ENCODE data around the gene MUC4.
"Not testable (repeated sequence)": the region's sequence is repeated elsewhere in the genome, so short reads cannot be mapped to it uniquely, and the experiment has no call there.

The MUC4 gene

DNA sequence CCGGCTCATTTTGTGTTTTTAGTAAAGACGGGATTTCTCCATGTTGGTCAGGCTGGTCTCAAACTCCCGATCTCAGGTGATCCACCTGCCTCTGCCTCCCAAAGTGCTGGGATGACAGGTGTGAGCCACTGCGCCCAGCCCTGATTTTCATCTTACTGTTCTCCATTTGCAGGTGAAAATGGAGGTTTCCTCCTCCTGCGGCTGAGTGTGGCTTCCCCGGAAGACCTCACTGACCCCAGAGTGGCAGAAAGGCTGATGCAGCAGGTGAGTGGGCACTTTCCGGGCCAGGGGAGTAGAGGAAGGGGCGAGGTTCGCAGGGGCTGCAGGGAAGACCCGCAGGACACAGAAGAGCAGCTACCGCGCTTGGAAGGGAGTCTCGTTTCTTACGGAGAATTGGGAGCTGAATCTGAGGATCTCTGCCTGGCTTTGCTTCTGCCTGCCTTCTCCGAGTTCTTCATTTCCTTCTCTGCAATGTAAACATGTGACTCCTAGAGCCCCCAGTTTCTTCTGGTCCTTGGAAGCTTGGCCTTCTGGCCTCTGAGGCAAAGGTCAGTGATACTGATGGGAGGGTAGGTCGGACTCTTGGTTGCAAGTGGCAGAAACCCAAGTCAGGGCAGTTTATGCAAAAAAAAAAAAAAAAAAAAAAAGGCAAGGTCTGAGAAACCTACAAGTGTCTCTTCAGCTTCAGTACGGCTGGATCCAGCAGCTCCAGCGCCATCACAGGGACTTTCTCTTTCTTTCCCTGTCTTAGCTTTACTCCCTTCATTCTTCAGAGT, 82.1 kb downstream of the MUC4 start:
- no peak overlapping the region for H3K4me3 ChIP-seq (ENCODE audit: low read depth, low read length)
- no peak for TF ChIP-seq POLR2A (IDR thresholded peaks at IDR 0.05; ENCODE audit: extremely low read depth, insufficient read length)
- TF ChIP-seq, protein P1, sequence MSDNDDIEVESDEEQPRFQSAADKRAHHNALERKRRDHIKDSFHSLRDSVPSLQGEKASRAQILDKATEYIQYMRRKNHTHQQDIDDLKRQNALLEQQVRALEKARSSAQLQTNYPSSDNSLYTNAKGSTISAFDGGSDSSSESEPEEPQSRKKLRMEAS (IDR thresholded peaks at IDR 0.05; ENCODE audit: low read depth, low read length), result no peak
- no peak for TF ChIP-seq MYC (IDR thresholded peaks at IDR 0.05; ENCODE audit: low read depth, low read length)
- TF ChIP-seq, protein P2, sequence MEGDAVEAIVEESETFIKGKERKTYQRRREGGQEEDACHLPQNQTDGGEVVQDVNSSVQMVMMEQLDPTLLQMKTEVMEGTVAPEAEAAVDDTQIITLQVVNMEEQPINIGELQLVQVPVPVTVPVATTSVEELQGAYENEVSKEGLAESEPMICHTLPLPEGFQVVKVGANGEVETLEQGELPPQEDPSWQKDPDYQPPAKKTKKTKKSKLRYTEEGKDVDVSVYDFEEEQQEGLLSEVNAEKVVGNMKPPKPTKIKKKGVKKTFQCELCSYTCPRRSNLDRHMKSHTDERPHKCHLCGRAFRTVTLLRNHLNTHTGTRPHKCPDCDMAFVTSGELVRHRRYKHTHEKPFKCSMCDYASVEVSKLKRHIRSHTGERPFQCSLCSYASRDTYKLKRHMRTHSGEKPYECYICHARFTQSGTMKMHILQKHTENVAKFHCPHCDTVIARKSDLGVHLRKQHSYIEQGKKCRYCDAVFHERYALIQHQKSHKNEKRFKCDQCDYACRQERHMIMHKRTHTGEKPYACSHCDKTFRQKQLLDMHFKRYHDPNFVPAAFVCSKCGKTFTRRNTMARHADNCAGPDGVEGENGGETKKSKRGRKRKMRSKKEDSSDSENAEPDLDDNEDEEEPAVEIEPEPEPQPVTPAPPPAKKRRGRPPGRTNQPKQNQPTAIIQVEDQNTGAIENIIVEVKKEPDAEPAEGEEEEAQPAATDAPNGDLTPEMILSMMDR (IDR thresholded peaks at IDR 0.05; ENCODE audit: low read depth, low read length), result no peak
- no peak for DNase-seq (ENCODE audit: low read depth)

DNA sequence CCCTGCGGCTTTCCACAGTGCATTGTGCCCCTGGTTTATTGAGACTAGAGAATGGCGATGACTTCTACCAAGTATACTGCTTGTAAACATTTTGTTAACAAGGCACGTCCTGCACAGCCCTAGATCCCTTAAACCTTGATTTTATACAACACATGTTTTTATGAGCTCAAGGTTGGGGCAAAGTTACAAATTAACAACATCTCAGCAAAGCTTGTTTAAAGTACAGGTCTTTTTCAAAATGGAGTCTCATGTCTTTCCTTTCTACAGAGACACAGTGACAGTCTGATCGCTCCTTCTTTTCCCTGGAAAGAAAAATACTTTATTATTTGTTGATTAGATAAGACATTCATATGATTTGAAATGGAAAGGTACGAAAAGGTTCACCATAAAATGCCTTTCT, 82.9 kb downstream of the MUC4 start:
- not testable (repeated sequence) for H3K4me3 ChIP-seq (ENCODE audit: low read depth, low read length)

DNA sequence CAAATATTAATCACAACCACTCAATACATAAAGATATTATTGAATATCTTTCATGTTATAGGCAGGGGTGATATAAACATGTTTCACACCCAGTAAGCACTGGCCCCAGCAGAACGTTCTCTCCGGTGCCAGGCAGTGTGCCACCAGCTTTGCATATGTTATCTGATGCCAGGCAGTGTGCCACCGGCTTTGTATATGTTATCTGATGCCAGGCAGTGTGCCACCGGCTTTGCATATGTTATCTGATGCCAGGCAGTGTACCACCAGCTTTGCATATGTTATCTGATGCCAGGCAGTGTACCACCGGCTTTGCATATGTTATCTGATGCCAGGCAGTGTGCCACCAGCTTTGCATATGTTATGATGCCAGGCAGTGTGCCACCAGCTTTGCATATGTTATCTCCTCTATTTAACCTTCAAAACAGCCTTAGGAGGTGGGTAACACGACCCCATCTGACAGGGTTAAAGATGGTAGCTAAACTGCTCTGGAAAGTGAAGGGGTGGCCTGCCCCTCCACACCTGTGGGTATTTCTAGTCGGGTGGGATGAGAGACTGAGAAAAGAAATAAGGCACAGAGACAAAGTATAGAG, 84.0 kb downstream of the MUC4 start:
- no peak for DNase-seq (ENCODE audit: low read depth)
- TF ChIP-seq, protein P2 (IDR thresholded peaks at IDR 0.05; ENCODE audit: low read depth, low read length), result no peak
- TF ChIP-seq, protein P1 (IDR thresholded peaks at IDR 0.05; ENCODE audit: low read depth, low read length), result no peak
- no peak for TF ChIP-seq POLR2A (IDR thresholded peaks at IDR 0.05; ENCODE audit: extremely low read depth, insufficient read length)
- TF ChIP-seq MYC (IDR thresholded peaks at IDR 0.05; ENCODE audit: low read depth, low read length), result no peak
- H3K4me3 ChIP-seq (ENCODE audit: low read depth, low read length), result no peak overlapping the region

More for the DNA sequence above, 82.9 kb downstream of the MUC4 start:
- not testable (repeated sequence) for DNase-seq (ENCODE audit: low read depth)

DNA sequence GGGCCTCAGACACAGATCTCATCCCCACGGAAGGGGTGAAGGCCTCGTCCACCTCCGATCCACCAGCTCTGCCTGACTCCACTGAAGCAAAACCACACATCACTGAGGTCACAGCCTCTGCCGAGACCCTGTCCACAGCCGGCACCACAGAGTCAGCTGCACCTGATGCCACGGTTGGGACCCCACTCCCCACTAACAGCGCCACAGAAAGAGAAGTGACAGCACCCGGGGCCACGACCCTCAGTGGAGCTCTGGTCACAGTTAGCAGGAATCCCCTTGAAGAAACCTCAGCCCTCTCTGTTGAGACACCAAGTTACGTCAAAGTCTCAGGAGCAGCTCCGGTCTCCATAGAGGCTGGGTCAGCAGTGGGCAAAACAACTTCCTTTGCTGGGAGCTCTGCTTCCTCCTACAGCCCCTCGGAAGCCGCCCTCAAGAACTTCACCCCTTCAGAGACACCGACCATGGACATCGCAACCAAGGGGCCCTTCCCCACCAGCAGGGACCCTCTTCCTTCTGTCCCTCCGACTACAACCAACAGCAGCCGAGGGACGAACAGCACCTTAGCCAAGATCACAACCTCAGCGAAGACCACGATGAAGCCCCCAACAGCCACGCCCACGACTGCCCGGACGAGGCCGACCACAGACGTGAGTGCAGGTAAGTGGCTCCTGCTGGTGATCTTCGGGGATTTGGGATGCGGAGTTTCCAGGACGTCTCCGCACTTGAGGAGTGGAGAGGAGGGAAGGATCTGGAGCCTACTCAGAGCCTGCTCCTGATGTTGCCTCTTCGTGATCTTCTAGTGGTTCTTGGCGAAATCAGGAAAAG, 85.6 kb downstream of the MUC4 start:
- H3K4me3 ChIP-seq (ENCODE audit: low read depth, low read length); DNase-seq (ENCODE audit: low read depth): not testable (repeated sequence)

DNA sequence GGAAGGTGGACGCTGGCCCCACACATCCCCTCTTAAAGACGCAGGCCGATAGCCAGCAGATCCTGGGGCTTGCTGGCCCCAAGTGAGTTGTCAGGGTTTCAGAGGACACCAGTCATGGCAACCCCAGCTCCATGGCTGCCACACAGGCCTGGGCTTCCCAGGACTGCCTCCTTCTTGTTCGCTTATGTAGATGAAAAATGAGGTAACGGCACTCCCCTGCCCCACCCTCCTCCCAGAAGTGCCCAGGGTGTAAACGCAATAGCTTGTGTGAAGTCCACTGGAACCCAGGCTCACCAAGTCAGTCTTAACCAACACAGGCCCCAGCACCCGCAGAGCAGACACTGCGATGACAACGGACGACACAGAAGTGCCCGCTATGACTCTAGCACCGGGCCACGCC, 87.4 kb downstream of the MUC4 start:
- not testable (repeated sequence) for H3K4me3 ChIP-seq (ENCODE audit: low read depth, low read length); DNase-seq (ENCODE audit: low read depth)

DNA sequence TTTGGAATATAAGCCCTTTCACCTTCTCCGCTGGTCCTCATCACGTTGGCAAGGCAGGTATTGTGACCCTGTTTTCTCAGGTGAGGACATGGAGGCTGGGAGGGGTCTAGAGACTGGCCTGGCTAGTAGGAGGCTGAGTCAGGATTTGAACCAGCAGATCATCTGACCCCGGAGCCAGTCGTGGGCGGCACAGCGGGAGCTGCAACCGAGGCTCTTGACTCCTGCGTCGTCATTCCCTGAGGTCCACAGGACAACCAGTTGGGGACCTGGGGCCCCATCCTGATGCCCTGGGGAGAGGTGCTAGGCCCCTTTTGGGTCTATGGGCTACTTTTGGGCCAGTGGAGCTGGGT, 88.8 kb downstream of the MUC4 start:
- H3K4me3 ChIP-seq (ENCODE audit: low read depth, low read length); DNase-seq (ENCODE audit: low read depth): not testable (repeated sequence)

DNA sequence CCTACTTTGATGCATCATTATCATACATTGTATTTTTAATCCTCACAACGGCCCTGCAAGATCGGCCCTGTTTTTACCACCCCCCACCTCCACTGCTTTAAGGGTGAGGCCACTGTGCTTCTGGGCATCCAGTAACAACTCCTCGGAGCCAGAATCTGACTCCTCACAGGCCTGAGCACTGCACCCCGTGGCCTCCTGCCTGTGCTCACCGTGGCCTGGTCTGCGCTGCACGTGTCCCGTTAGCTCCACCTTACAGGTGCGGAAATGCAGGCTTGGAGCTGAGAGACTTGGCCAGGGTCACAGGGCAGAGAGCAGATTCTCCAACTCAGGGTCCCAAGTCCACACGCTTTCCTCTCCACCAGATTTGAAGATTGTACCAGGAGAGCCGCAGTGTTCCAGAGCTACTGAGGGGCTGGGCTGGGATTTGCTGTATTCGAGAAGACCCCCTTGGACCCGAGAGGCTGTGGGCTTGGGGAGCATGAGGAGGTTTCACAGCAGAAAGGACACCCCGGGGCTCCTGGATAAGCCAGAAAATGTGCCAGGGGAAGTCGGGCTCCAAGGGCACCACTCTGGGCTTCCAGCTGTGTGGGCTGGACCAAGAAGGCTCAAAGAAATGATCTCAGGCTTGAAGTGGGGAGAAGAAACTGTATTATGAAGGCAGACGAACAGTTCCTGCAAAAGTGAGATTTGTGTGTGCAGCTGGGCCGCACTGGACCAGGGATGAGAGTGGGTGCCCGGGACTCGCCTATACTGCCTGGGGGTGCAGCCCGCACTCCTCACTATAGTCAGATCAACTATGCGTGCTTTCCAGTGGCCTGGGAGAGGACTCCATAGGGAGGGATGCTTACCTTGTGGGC, 89.4 kb downstream of the MUC4 start:
- not testable (repeated sequence) for H3K4me3 ChIP-seq (ENCODE audit: low read depth, low read length); DNase-seq (ENCODE audit: low read depth)

DNA sequence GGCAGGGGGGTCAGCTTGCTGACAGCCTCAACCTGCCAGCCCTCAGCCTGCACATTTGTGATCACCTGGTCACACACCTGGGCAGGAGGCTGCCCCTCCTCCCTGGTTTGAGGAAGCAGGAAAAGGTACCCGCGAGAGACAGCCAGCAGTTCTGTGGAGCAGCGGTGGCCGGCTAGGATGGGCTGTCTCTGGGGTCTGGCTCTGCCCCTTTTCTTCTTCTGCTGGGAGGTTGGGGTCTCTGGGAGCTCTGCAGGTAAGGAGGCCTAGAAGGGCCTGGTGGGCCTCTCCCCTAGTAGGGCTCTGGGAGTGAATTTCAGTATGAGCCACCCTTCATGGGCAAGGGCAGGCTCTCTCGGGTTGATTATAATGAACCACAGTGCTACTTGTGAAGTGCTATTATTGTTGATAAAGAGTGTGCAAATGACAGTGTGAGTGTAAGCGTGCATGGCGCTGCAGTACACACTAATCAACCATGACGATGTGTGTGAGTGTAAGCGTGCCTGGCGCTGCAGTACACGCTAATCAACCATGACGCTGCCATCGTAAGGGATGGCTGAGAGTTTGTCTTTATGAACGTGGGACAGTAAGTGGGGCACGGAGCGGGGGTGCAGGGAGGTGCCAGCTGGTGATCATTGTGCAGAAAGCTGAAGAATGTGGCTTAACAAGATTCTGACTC, 90.8 kb downstream of the MUC4 start, which contains the start of gene MUC20:
Gene MUC20 (plus strand): TSS at position 148 of the 676 bp plus-strand sequence. CDS start 30 bp downstream, at position 178.
- not testable (repeated sequence) for DNase-seq (ENCODE audit: low read depth); H3K4me3 ChIP-seq (ENCODE audit: low read depth, low read length)

DNA sequence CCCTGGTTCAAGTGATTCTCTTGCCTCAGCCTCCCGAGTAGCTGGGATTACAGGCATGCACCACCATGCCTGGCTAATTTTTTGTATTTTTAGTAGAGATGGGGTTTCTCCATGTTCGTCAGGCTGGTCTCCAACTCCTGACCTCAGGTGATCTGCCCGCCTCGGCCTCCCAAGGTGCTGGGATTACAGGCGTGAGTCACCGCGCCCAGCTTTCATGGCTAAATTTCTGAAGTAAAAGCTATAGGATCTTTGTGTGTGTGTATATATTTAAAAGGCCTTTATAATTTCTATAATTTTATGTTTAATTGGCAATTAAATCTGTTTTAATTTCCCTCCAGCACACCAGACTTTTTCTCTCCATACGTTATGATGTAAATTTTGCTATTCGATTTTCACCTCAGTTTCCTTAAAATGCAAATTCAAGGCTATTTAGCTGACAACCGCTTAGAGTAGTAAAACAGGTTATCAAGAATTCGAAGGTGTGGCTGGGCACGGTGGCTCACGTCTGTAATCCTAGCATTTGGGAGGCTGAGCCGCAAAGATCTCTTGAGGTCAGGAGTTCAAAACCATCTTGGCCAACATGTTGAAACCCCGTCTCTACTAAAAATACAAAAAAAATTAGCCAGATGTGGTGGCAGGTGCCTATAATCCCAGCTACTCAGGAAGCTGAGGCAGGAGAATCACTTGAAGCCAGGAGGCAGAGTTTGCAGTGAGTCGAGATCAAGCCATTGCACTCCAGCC, 92.0 kb downstream of the MUC4 start:
- not testable (repeated sequence) for H3K4me3 ChIP-seq (ENCODE audit: low read depth, low read length); DNase-seq (ENCODE audit: low read depth)
